Measurements from ENCODE around the gene HNRNPF. TPM values are rescaled to one million over a fixed set of nuclear protein-coding genes. Genes with fewer than 3 reads are reported as not detected.

Gene HNRNPF
- total and polyA plus RNA-seq, 2 of the 4 experiments (the other 2 are of a cell fraction): 169 to 207 TPM

DNA sequence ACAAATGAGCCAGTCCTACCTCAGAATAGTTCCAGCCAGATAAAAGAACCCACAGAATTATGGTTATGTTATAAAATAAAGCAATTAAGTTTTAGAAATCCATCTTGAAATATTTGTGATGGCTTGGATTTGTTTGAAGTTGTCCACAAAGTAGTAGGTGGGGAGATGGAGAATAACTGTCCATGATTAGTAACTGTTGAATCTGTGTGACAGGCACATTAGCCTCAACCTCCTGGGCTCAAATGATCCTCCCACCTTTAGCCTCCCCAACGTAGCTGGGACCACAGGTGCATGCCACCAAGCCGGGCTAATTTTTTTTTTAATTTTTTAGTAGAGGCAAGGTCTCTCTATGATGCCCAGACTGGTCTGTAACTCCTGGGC lies 10.1 kb downstream of the HNRNPF start:
- no peak overlapping the region for H2BK15ac ChIP-seq (ENCODE audit: low read depth, low read length)
- H3K18ac ChIP-seq (ENCODE audit: low read depth, low read length): no peak overlapping the region
- in situ Hi-C loops (cut with MboI; ENCODE audit: low sequenced_read_pairs): no loop called here
- peaks cover 90% of the 10 kb centered on the region for H4K20me1 ChIP-seq (ENCODE audit: insufficient read depth, low read length)
- intact Hi-C loops (cut with micrococcal nuclease): no loop called here
- no peak overlapping the region for H3K56ac ChIP-seq (ENCODE audit: extremely low read depth, insufficient read depth, low read length)
- H3K9ac ChIP-seq (ENCODE audit: low read depth, low read length): no peak overlapping the region
- no peak overlapping the region; a peak in 1 of 4 replicates for H4K8ac ChIP-seq (ENCODE audit: low read depth in 2 of 2, low read length in 2 of 2)
- no peak overlapping the region for H2AK9ac ChIP-seq (replicated peaks; ENCODE audit: low read depth, low read length, poor library complexity)
- no peak for DNase-seq
- no peak overlapping the region for H2AK5ac ChIP-seq (ENCODE audit: low read depth, low read length)
- peaks cover 10% of the 10 kb centered on the region for H3K9me1 ChIP-seq (ENCODE audit: insufficient read depth, low read length)
- POLR2A ChIA-PET (ENCODE audit: unreplicated experiment): no interaction called here
- H3K9me3 ChIP-seq (ENCODE audit: control insufficient read depth, insufficient read depth, low read length): no peaks in the 10 kb centered on the region
- H3K4ac ChIP-seq (ENCODE audit: low read depth, low read length): no peak overlapping the region
- H2AFZ ChIP-seq (replicated peaks; ENCODE audit: low read length, poor library complexity): no peak overlapping the region
- WGBS, 2 experiments (ENCODE audit: extremely low coverage in 2 of 2, insufficient read length in 1 of 2): no CpG with 5 or more reads among the region's 2 CpGs
- CTCF ChIA-PET: no interaction called here
- no peaks in the 10 kb centered on the region for H3K27me3 ChIP-seq (ENCODE audit: control insufficient read depth, insufficient read depth, low read length)
- no peak overlapping the region for H3K4me2 ChIP-seq (ENCODE audit: low read depth, low read length)
- no peak overlapping the region for H3K14ac ChIP-seq (replicated peaks; ENCODE audit: low read depth, low read length)
- no TSS peak for BruUV-seq (replicated peaks)
- H2BK120ac ChIP-seq (ENCODE audit: low read depth, low read length): no peak overlapping the region
- dilution Hi-C loops (cut with HindIII; ENCODE audit: low sequenced_read_pairs, unreplicated experiment): no loop called here
- no peak overlapping the region for H3K4me3 ChIP-seq (ENCODE audit: insufficient read depth, low read depth, low read length)
- no peak for ATAC-seq (ENCODE audit: low read depth)
- no peak overlapping the region for H2BK20ac ChIP-seq (ENCODE audit: low read depth, low read length)
- TF ChIP-seq, protein P1, sequence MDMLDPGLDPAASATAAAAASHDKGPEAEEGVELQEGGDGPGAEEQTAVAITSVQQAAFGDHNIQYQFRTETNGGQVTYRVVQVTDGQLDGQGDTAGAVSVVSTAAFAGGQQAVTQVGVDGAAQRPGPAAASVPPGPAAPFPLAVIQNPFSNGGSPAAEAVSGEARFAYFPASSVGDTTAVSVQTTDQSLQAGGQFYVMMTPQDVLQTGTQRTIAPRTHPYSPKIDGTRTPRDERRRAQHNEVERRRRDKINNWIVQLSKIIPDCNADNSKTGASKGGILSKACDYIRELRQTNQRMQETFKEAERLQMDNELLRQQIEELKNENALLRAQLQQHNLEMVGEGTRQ (IDR thresholded peaks at IDR 0.05; ENCODE audit: low read depth, low read length): no peak
- no peak for TF ChIP-seq CEBPB (IDR thresholded peaks at IDR 0.05; ENCODE audit: low read depth, low read length)
- TF ChIP-seq MAZ (IDR thresholded peaks at IDR 0.05; ENCODE audit: borderline replicate concordance, low read depth, low read length): no peak
- TF ChIP-seq CHD1 (IDR thresholded peaks at IDR 0.05; ENCODE audit: low read depth, low read length): no peak
- no peak for TF ChIP-seq MXI1 (IDR thresholded peaks at IDR 0.05; ENCODE audit: borderline replicate concordance, low read depth, low read length)
- no peak; the same call in 1 of the 2 replicates for TF ChIP-seq POLR2A (IDR thresholded peaks at IDR 0.05; ENCODE audit: low read depth, low read length)
- TF ChIP-seq MAFK (IDR thresholded peaks at IDR 0.05; ENCODE audit: low read depth, low read length): no peak
- TF ChIP-seq, protein P2, sequence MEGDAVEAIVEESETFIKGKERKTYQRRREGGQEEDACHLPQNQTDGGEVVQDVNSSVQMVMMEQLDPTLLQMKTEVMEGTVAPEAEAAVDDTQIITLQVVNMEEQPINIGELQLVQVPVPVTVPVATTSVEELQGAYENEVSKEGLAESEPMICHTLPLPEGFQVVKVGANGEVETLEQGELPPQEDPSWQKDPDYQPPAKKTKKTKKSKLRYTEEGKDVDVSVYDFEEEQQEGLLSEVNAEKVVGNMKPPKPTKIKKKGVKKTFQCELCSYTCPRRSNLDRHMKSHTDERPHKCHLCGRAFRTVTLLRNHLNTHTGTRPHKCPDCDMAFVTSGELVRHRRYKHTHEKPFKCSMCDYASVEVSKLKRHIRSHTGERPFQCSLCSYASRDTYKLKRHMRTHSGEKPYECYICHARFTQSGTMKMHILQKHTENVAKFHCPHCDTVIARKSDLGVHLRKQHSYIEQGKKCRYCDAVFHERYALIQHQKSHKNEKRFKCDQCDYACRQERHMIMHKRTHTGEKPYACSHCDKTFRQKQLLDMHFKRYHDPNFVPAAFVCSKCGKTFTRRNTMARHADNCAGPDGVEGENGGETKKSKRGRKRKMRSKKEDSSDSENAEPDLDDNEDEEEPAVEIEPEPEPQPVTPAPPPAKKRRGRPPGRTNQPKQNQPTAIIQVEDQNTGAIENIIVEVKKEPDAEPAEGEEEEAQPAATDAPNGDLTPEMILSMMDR (conservative IDR thresholded peaks at IDR 0.05; ENCODE audit: low read depth, low read length): no peak
- TF ChIP-seq RFX5 (IDR thresholded peaks at IDR 0.05; ENCODE audit: low read depth, low read length): no peak
- no peak for TF ChIP-seq NFE2L2 (IDR thresholded peaks at IDR 0.05; ENCODE audit: low read depth, low read length)
- TF ChIP-seq FOS (IDR thresholded peaks at IDR 0.05; ENCODE audit: low read depth, low read length): no peak
- TF ChIP-seq, protein P3, sequence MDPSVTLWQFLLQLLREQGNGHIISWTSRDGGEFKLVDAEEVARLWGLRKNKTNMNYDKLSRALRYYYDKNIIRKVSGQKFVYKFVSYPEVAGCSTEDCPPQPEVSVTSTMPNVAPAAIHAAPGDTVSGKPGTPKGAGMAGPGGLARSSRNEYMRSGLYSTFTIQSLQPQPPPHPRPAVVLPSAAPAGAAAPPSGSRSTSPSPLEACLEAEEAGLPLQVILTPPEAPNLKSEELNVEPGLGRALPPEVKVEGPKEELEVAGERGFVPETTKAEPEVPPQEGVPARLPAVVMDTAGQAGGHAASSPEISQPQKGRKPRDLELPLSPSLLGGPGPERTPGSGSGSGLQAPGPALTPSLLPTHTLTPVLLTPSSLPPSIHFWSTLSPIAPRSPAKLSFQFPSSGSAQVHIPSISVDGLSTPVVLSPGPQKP (IDR thresholded peaks at IDR 0.05; ENCODE audit: borderline replicate concordance, low read depth, low read length): no peak
- TF ChIP-seq RCOR1 (IDR thresholded peaks at IDR 0.05; ENCODE audit: insufficient replicate concordance, low read length): no peak
- TF ChIP-seq BHLHE40 (IDR thresholded peaks at IDR 0.05; ENCODE audit: low read depth, low read length): no peak
- H3K27ac ChIP-seq (ENCODE audit: insufficient read depth, low read length): peak overlapping the region; percentile 12; the same call in 1 of the 2 replicates
- H3K4me1 ChIP-seq (ENCODE audit: control insufficient read depth, insufficient read depth, low read length): peaks cover 15% of the 10 kb centered on the region
- H2BK5ac ChIP-seq (ENCODE audit: low read depth, low read length, poor library complexity, severe bottlenecking): peak overlapping the region; percentile 6
- H3K79me1 ChIP-seq (ENCODE audit: low read depth in 1 of 2, low read length in 2 of 2): peaks cover 6 to 32% of the 10 kb centered on the region in 2 experiments; a peak in 3 of 4 replicates
- peak overlapping the region; percentile 93; the same call in 1 of the 2 replicates for H3K23ac ChIP-seq (ENCODE audit: low read depth, low read length)
- no peak overlapping the region for H4K5ac ChIP-seq (ENCODE audit: low read depth, low read length)
- H4K91ac ChIP-seq (ENCODE audit: insufficient read depth, low read depth, low read length): no peak overlapping the region
- peaks cover 8% of the 10 kb centered on the region for H3K36me3 ChIP-seq (ENCODE audit: control insufficient read depth, insufficient read depth, low read length)
